ENCODE measurements around the gene TNNC2. TPM values are rescaled to one million over a fixed set of nuclear protein-coding genes. Genes with fewer than 3 reads are reported as not detected.

The TNNC2 gene
- total and polyA plus RNA-seq, 2 donors (not counting 3 experiments of a cell fraction or from before 2014, with no cell fraction given): 0.26 TPM; not detected in 1

- no peaks in the 10 kb centered on the region for H4K20me1 ChIP-seq (replicated peaks; ENCODE audit: control insufficient read depth, extremely low read depth, insufficient read depth, low read length)
- no TSS peak for BruUV-seq (replicated peaks)
- peaks cover 7% of the 10 kb centered on the region for H3K4me1 ChIP-seq (ENCODE audit: control insufficient read depth, extremely low read depth, insufficient read depth, low read length)
- no peak overlapping the region for H3K4me2 ChIP-seq (ENCODE audit: insufficient read depth, low read length)
- DNase-seq (ENCODE audit: low read depth, low spot score): no peak
- no peak overlapping the region for H2AFZ ChIP-seq (ENCODE audit: low read depth, low read length)
- intact Hi-C loops (cut with micrococcal nuclease): no loop called here
- H3K79me2 ChIP-seq (ENCODE audit: control insufficient read depth, insufficient read depth, low read length): peaks cover 9% of the 10 kb centered on the region
- no peaks in the 10 kb centered on the region for H3K9me3 ChIP-seq (replicated peaks; ENCODE audit: control insufficient read depth, insufficient read depth, low read length)
- no peaks in the 10 kb centered on the region for H3K36me3 ChIP-seq (ENCODE audit: control insufficient read depth in 2 of 2, extremely low read depth in 1 of 2, insufficient read depth in 2 of 2, low read length in 2 of 2)
- ChIA-PET CTCF (interaction anchor here (1.7 to 2.6 kb wide), 2 partner anchors 11 to 17 kb away, joined by 7 to 12 read pairs; no protein-coding TSS in a partner anchor), POLR2A (no interaction called here)
- no peaks in the 10 kb centered on the region for H3K9me1 ChIP-seq (replicated peaks; ENCODE audit: control insufficient read depth, extremely low read depth, insufficient read depth, low read length)
- dilution Hi-C loops (cut with MboI; ENCODE audit: extremely low pct_ligation_motif_present, low sequenced_read_pairs): no loop called here
- no peak overlapping the region for H3K27ac ChIP-seq (ENCODE audit: insufficient read depth, low read depth, low read length)
- peaks cover 1 to 2% of the 10 kb centered on the region in 2 experiments for H3K27me3 ChIP-seq (ENCODE audit: control insufficient read depth in 2 of 2, insufficient read depth in 2 of 2, low read length in 2 of 2)
- no peak for FAIRE-seq
- no peak overlapping the region for H3K4me3 ChIP-seq (replicated peaks in 1 of 3; ENCODE audit: insufficient read depth in 1 of 3, low read depth in 1 of 3, low read length in 3 of 3)
- TF ChIP-seq FOS (IDR thresholded peaks at IDR 0.05; ENCODE audit: borderline replicate concordance, insufficient read depth, low read length): no peak
- no peak for TF ChIP-seq POLR2AphosphoS5 (IDR thresholded peaks at IDR 0.05; ENCODE audit: insufficient read depth, low read depth, low read length)
- no peak for TF ChIP-seq JUN (IDR thresholded peaks at IDR 0.05; ENCODE audit: borderline replicate concordance, insufficient read depth, insufficient read length, low read depth)
- no peak for TF ChIP-seq CTCF (IDR thresholded peaks at IDR 0.05; ENCODE audit: extremely low read depth in 1 of 2, insufficient read depth in 1 of 2, low read depth in 1 of 2, low read length in 2 of 2)
- no peak for TF ChIP-seq POLR2A (IDR thresholded peaks at IDR 0.05; ENCODE audit: low read depth, low read length)
- no peak overlapping the region for H3K9ac ChIP-seq (replicated peaks; ENCODE audit: extremely low read depth, insufficient read depth, low read length)
Measured at GRCh38 chr20:45788351-45788750, 38.8 kb downstream of the TNNC2 start.

GRCh38 chr20:45783656-45784294, 43.3 kb downstream of the TNNC2 start:
- Histone ChIP-seq H3K9ac (replicated peaks; ENCODE audit: extremely low read depth, insufficient read depth, low read length) (no peak overlapping the region), H3K9me3 (replicated peaks; ENCODE audit: control insufficient read depth, insufficient read depth, low read length) (no peaks in the 10 kb centered on the region), H3K27me3 (ENCODE audit: control insufficient read depth in 2 of 2, insufficient read depth in 2 of 2, low read length in 2 of 2) (peaks cover 1 to 2% of the 10 kb centered on the region in 2 experiments), H4K20me1 (replicated peaks; ENCODE audit: control insufficient read depth, extremely low read depth, insufficient read depth, low read length) (no peaks in the 10 kb centered on the region), H3K4me2 (ENCODE audit: insufficient read depth, low read length) (no peak overlapping the region), H2AFZ (ENCODE audit: low read depth, low read length) (no peak overlapping the region), H3K4me3 (replicated peaks in 1 of 3; ENCODE audit: insufficient read depth in 1 of 3, low read depth in 1 of 3, low read length in 3 of 3) (no peak overlapping the region), H3K9me1 (replicated peaks; ENCODE audit: control insufficient read depth, extremely low read depth, insufficient read depth, low read length) (no peaks in the 10 kb centered on the region), H3K36me3 (ENCODE audit: control insufficient read depth in 2 of 2, extremely low read depth in 1 of 2, insufficient read depth in 2 of 2, low read length in 2 of 2) (no peaks in the 10 kb centered on the region), H3K79me2 (ENCODE audit: control insufficient read depth, insufficient read depth, low read length) (no peaks in the 10 kb centered on the region), H3K4me1 (ENCODE audit: control insufficient read depth, extremely low read depth, insufficient read depth, low read length) (peaks cover 23% of the 10 kb centered on the region), H3K27ac (ENCODE audit: insufficient read depth, low read depth, low read length) (no peak overlapping the region)
- FAIRE-seq (no peak), DNase-seq (ENCODE audit: low read depth, low spot score) (no peak)
- TF ChIP-seq POLR2A (IDR thresholded peaks at IDR 0.05; ENCODE audit: low read depth, low read length) (no peak), FOS (IDR thresholded peaks at IDR 0.05; ENCODE audit: borderline replicate concordance, insufficient read depth, low read length) (no peak)
- intact Hi-C loops (cut with micrococcal nuclease): no loop called here
- ChIA-PET CTCF (interaction anchor here (1.9 to 2.4 kb wide), 2 partner anchors 13 to 15 kb away, joined by 7 to 14 read pairs; no protein-coding TSS in a partner anchor), POLR2A (no interaction called here)
- no TSS peak for BruUV-seq (replicated peaks)
- dilution Hi-C loops (cut with MboI; ENCODE audit: extremely low pct_ligation_motif_present, low sequenced_read_pairs): no loop called here

Measured in endothelial cell of umbilical vein (primary cell).